ENCODE measurements around the gene HJV.
A peak's percentile ranks its signal among the peaks of the same experiment; 100 is the strongest.

Gene HJV

DNA sequence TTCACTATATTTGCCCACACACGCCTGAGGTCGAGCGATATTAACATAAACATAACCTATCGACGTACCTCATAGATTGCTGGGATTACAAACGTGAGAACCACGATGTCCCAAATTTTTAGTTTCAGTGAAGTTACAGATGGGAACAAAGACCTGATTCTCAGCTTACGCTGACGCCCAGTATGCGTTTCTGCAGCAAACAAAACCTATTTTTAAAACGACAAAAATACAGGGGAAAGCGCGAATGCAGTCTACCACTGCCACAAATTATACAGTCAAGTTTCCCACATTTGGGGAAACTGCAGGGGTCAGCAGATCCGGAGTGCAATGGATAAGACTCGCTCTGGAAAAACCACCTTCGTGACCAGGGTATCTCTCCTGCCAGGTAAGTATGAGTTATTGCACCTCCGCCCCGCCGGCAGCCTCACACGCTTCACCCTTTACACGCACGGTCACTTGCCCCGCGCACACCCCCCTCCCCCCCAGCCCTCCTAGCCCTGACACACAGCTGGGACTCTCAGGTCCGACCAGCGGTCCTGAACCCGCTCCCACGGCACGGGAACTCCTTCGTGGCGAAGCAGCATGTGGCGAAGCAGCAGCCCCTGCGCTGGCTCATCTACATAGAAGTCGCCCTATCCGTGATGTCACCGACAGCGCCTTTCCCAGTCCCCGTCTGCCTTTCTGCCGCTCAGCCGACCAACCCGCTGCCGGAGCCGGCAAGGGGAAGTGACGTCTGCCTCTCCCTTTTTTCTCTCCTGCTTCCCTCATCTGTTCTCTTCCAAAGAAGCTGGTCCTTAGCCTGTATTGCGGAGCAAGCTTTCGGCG is 30.5 kb upstream of the HJV start (continued):
- TF ChIP-seq PBX3 (CRISPR knock-in tag; IDR thresholded peaks at IDR 0.05) (0 out of 2 replicates have a peak, but pooled peaks have one; percentile 49), ZNF18 (tag by site-specific recombination; IDR thresholded peaks at IDR 0.05) (peak; percentile 73; the same call in 1 of the 2 replicates), GLIS2 (tag by site-specific recombination; IDR thresholded peaks at IDR 0.05) (peak; percentile 33; the same call in 1 of the 2 replicates), ZBTB48 (tag by site-specific recombination; IDR thresholded peaks at IDR 0.05) (peak; percentile 42; the same call in 1 of the 2 replicates), ZNF596 (tag by site-specific recombination; IDR thresholded peaks at IDR 0.05) (peak; percentile 86), ZNF404 (tag by site-specific recombination; IDR thresholded peaks at IDR 0.05) (0 out of 2 replicates have a peak, but pooled peaks have one; percentile 11), ZNF629 (tag by site-specific recombination; IDR thresholded peaks at IDR 0.05) (peak; percentile 95), ATF2 (tag by site-specific recombination; IDR thresholded peaks at IDR 0.05; ENCODE audit: low read depth) (peak; percentile 89), ZBTB26 (tag by site-specific recombination; optimal IDR thresholded peaks at IDR 0.05) (peak; percentile 25), ZNF660 (tag by site-specific recombination; IDR thresholded peaks at IDR 0.05) (peak; percentile 85), ZSCAN30 (tag by site-specific recombination; IDR thresholded peaks at IDR 0.05) (peak; percentile 77), ZFP37 (tag by site-specific recombination; IDR thresholded peaks at IDR 0.05) (peak; percentile 74; the same call in 1 of the 2 replicates), KLF10 (tag by site-specific recombination; IDR thresholded peaks at IDR 0.05) (peak; percentile 84), BCL11B (tag by site-specific recombination; IDR thresholded peaks at IDR 0.05; ENCODE audit: low read depth) (peak; percentile 80; the same call in 1 of the 2 replicates), SP3 (tag by site-specific recombination; IDR thresholded peaks at IDR 0.05) (0 out of 2 replicates have a peak, but pooled peaks have one; percentile 31), SP7 (tag by site-specific recombination; IDR thresholded peaks at IDR 0.05) (peak; percentile 78), REPIN1 (tag by site-specific recombination; IDR thresholded peaks at IDR 0.05; ENCODE audit: low read depth) (peak; percentile 33; the same call in 1 of the 2 replicates), ZNF2 (tag by site-specific recombination; IDR thresholded peaks at IDR 0.05) (peak; percentile 76; the same call in 1 of the 2 replicates), PRDM1 (tag by site-specific recombination; IDR thresholded peaks at IDR 0.05) (peak; percentile 95), ZNF501 (tag by site-specific recombination; IDR thresholded peaks at IDR 0.05) (peak; percentile 83; the same call in 1 of the 2 replicates), PRDM6 (tag by site-specific recombination; IDR thresholded peaks at IDR 0.05) (peak; percentile 94)
- TF ChIP-seq, protein P1, sequence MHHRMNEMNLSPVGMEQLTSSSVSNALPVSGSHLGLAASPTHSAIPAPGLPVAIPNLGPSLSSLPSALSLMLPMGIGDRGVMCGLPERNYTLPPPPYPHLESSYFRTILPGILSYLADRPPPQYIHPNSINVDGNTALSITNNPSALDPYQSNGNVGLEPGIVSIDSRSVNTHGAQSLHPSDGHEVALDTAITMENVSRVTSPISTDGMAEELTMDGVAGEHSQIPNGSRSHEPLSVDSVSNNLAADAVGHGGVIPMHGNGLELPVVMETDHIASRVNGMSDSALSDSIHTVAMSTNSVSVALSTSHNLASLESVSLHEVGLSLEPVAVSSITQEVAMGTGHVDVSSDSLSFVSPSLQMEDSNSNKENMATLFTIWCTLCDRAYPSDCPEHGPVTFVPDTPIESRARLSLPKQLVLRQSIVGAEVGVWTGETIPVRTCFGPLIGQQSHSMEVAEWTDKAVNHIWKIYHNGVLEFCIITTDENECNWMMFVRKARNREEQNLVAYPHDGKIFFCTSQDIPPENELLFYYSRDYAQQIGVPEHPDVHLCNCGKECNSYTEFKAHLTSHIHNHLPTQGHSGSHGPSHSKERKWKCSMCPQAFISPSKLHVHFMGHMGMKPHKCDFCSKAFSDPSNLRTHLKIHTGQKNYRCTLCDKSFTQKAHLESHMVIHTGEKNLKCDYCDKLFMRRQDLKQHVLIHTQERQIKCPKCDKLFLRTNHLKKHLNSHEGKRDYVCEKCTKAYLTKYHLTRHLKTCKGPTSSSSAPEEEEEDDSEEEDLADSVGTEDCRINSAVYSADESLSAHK (tag by site-specific recombination; IDR thresholded peaks at IDR 0.05) = 0 out of 2 replicates have a peak, but pooled peaks have one; percentile 46
- TF ChIP-seq, protein P2, sequence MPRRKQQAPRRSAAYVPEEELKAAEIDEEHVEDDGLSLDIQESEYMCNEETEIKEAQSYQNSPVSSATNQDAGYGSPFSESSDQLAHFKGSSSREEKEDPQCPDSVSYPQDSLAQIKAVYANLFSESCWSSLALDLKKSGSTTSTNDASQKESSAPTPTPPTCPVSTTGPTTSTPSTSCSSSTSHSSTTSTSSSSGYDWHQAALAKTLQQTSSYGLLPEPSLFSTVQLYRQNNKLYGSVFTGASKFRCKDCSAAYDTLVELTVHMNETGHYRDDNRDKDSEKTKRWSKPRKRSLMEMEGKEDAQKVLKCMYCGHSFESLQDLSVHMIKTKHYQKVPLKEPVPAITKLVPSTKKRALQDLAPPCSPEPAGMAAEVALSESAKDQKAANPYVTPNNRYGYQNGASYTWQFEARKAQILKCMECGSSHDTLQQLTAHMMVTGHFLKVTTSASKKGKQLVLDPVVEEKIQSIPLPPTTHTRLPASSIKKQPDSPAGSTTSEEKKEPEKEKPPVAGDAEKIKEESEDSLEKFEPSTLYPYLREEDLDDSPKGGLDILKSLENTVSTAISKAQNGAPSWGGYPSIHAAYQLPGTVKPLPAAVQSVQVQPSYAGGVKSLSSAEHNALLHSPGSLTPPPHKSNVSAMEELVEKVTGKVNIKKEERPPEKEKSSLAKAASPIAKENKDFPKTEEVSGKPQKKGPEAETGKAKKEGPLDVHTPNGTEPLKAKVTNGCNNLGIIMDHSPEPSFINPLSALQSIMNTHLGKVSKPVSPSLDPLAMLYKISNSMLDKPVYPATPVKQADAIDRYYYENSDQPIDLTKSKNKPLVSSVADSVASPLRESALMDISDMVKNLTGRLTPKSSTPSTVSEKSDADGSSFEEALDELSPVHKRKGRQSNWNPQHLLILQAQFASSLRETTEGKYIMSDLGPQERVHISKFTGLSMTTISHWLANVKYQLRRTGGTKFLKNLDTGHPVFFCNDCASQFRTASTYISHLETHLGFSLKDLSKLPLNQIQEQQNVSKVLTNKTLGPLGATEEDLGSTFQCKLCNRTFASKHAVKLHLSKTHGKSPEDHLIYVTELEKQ (tag by site-specific recombination; IDR thresholded peaks at IDR 0.05; ENCODE audit: borderline replicate concordance) = peak; percentile 50; the same call in 1 of the 2 replicates
